ENCODE results near the gene ILF3. TPM values are rescaled to one million over a fixed set of nuclear protein-coding genes. Genes with fewer than 3 reads are reported as not detected.

ILF3 gene
- total and polyA plus RNA-seq, 2 donors = 103 to 107 TPM

DNA sequence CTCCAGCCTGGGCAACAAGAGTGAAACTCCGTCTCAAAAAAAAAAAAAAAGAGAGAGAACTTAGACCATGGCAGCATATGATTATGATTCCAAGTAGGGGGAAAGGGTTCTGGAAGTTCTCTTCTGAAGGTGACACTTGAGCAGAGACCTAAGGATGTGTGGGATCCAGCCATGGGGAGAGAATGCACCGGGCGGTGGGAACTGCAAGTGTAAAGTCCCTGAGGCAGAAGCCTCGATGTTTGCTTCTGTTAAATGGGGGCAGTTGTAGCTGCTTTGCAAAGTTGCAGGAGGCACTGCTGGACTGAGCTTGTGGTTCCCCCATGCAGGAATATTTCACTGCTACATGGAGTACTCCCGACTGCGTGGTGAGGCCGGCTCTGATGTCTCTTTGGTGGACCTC lies 19.7 kb upstream of the ILF3 start:
- H3K27ac ChIP-seq (ENCODE audit: low read depth) = no peak overlapping the region
- WGBS = 92% methylated on average over 7 of the region's 7 CpGs
- no peak overlapping the region for H3K4me3 ChIP-seq (ENCODE audit: low read depth, low read length)
- H3K36me3 ChIP-seq (ENCODE audit: insufficient read depth) = peaks cover 12% of the 10 kb centered on the region
- DNase-seq (ENCODE audit: extremely low spot score) = no peak
- H3K4me1 ChIP-seq (ENCODE audit: insufficient read depth) = no peaks in the 10 kb centered on the region

DNA sequence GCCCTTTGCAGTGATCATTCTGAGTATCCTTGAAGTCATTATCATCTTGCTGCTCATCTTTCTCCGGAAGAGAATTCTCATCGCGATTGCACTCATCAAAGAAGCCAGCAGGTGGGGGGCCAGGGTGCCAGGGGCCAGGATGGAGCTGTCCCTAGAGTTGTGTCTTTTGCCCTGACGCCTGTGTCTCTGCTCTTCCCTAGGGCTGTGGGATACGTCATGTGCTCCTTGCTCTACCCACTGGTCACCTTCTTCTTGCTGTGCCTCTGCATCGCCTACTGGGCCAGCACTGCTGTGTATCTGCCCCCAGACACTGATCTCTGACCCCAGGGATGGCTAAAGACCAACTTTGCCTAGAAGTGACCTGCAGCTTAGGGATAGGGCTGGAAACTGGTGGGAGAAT lies 19.2 kb upstream of the ILF3 start:
- Histone ChIP-seq H3K4me3 (ENCODE audit: low read depth, low read length) (no peak overlapping the region), H3K36me3 (ENCODE audit: insufficient read depth) (peaks cover 12% of the 10 kb centered on the region), H3K4me1 (ENCODE audit: insufficient read depth) (no peaks in the 10 kb centered on the region), H3K27ac (ENCODE audit: low read depth) (no peak overlapping the region)
- WGBS = 86% methylated on average over 6 of the region's 6 CpGs
- no peak for DNase-seq (ENCODE audit: extremely low spot score)

DNA sequence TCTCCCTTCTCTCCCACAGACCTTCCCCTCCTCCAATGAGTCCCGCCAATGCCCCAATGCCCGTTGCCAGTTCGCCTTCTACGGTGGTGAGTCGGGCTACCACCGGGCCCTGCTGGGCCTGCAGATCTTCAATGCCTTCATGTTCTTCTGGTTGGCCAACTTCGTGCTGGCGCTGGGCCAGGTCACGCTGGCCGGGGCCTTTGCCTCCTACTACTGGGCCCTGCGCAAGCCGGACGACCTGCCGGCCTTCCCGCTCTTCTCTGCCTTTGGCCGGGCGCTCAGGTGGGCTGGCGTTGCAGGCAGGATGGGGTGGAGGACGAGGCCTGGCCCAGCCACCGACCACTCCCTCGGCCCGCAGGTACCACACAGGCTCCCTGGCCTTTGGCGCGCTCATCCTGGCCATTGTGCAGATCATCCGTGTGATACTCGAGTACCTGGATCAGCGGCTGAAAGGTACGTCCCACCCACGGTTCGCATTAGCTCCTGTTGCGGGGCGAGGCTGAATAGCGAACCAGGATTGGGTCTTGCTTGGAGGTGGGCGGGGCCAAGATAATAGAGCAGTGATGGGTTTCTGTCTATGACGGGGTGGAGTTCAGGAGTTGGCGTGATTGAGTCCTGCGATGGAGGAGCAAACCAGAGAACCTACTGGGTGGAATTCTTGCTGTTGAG lies 17.7 kb upstream of the ILF3 start:
- no peaks in the 10 kb centered on the region for H3K4me1 ChIP-seq (ENCODE audit: insufficient read depth)
- H3K27ac ChIP-seq (ENCODE audit: low read depth) = no peak overlapping the region
- no peak for DNase-seq (ENCODE audit: extremely low spot score)
- WGBS = 90% methylated on average over 37 of the region's 37 CpGs
- no peak overlapping the region for H3K4me3 ChIP-seq (ENCODE audit: low read depth, low read length)
- H3K36me3 ChIP-seq (ENCODE audit: insufficient read depth) = peaks cover 12% of the 10 kb centered on the region

- Histone ChIP-seq H3K36me3 (ENCODE audit: insufficient read depth) (peaks cover 4% of the 10 kb centered on the region), H3K27ac (ENCODE audit: low read depth) (no peak overlapping the region), H3K4me3 (ENCODE audit: low read depth, low read length) (no peak overlapping the region), H3K4me1 (ENCODE audit: insufficient read depth) (no peaks in the 10 kb centered on the region)
- 82% methylated on average over 8 of the region's 8 CpGs for WGBS
- no peak for DNase-seq (ENCODE audit: extremely low spot score)
These were observed 16.3 kb upstream of the ILF3 start for GRCh38 chr19:10637894-10638293.

DNA sequence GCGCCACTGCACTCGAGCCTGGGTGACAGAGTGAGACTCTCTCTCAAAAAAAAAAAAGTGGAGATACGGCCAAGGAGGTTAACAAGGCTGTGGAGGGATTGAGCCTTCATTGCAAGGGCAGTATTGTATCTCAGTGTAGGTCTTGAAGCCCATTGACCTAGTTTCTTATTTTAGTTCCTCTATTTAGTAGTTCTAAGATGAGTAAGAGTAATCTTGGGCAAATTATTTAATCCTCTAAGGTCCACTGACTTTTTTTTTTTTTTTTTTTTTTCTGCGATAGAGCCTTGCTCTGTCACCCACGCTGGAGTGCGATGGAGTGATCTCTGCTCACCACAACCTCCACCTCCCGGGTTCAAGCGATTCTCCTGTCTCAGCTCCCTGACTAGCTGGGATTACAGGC lies 14.3 kb upstream of the ILF3 start:
- no peak overlapping the region for H3K27ac ChIP-seq (ENCODE audit: low read depth)
- DNase-seq (ENCODE audit: extremely low spot score) = no peak
- peaks cover 6% of the 10 kb centered on the region for H3K36me3 ChIP-seq (ENCODE audit: insufficient read depth)
- no peaks in the 10 kb centered on the region for H3K4me1 ChIP-seq (ENCODE audit: insufficient read depth)
- H3K4me3 ChIP-seq (ENCODE audit: low read depth, low read length) = no peak overlapping the region
- WGBS = 87% methylated on average over 8 of the region's 8 CpGs

DNA sequence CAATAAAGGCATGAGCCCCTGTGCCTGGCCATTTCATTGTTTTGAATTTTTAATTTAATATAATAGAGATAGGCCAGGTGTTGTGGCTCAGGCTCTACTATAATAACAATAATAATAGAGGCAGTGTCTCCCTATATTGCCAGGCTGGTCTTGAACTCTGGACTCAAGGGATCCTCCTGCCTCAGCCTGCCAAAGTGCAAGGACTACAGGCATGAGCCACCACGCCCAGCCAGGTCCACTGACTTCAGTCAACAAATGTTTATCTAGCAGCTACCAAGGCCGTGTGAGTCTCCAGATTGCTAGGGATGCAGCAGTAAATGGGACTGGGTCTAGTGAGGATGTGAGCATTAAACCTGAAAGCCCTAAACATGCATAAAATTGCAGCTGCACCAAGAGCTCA lies 13.8 kb upstream of the ILF3 start:
- H3K36me3 ChIP-seq (ENCODE audit: insufficient read depth) = peaks cover 6% of the 10 kb centered on the region
- no peak for DNase-seq (ENCODE audit: extremely low spot score)
- H3K4me1 ChIP-seq (ENCODE audit: insufficient read depth) = no peaks in the 10 kb centered on the region
- no peak overlapping the region for H3K27ac ChIP-seq (ENCODE audit: low read depth)
- WGBS = 76% methylated on average over 2 of the region's 2 CpGs
- no peak overlapping the region for H3K4me3 ChIP-seq (ENCODE audit: low read depth, low read length)

DNA sequence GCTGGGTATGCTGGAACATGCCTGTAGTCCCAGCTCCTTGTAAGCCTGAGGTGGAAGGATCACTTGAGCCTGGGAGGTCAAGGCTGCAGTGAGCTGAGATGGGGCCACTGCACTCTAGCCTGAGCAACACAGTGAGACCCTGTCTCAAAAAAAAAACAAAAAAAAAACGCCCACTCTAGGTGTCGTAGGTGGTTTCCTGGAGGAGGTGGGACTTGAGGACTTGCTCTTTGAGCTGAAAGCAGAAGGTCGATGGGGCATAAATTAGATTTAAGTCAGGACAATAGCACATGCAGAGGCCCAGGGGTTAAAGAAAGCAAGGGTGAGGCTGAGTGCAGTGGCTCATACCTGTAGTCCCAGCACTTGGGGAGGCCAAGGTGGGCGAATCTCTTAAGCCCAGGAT lies 12.9 kb upstream of the ILF3 start:
- no peak for DNase-seq (ENCODE audit: extremely low spot score)
- Histone ChIP-seq H3K27ac (ENCODE audit: low read depth) (no peak overlapping the region), H3K4me1 (ENCODE audit: insufficient read depth) (no peaks in the 10 kb centered on the region), H3K36me3 (ENCODE audit: insufficient read depth) (peaks cover 6% of the 10 kb centered on the region), H3K4me3 (ENCODE audit: low read depth, low read length) (no peak overlapping the region)
- 88% methylated on average over 4 of the region's 4 CpGs for WGBS

GRCh38 chr19:10642473-10643171 lies 11.5 kb upstream of the ILF3 start:
- H3K4me3 ChIP-seq (ENCODE audit: low read depth, low read length) = no peak overlapping the region
- H3K27ac ChIP-seq (ENCODE audit: low read depth) = no peak overlapping the region
- DNase-seq (ENCODE audit: extremely low spot score) = no peak
- H3K4me1 ChIP-seq (ENCODE audit: insufficient read depth) = no peaks in the 10 kb centered on the region
- peaks cover 3% of the 10 kb centered on the region for H3K36me3 ChIP-seq (ENCODE audit: insufficient read depth)
- WGBS = 74% methylated on average over 25 of the region's 25 CpGs

GRCh38 chr19:10643172-10643967 lies 10.8 kb upstream of the ILF3 start:
- Histone ChIP-seq H3K4me3 (ENCODE audit: low read depth, low read length) (no peak overlapping the region), H3K36me3 (ENCODE audit: insufficient read depth) (peaks cover 3% of the 10 kb centered on the region), H3K27ac (ENCODE audit: low read depth) (no peak overlapping the region), H3K4me1 (ENCODE audit: insufficient read depth) (no peaks in the 10 kb centered on the region)
- WGBS = 68% methylated on average over 21 of the region's 21 CpGs
- no peak for DNase-seq (ENCODE audit: extremely low spot score)

DNA sequence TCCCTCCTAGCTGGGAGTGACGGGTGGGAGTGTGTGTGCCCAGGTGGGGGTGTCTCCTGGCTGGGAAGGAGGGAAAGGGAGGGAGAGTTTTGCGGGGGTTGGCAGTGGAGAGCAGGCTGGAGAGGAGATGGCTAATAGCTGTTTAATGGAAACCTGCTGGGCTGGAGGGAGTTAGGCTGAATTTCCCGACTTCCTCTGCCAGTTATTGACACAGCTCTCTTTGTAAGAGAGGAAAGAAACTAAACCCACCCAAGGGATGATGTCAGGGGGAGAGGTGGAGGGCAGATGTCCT lies 10.2 kb upstream of the ILF3 start:
- 46% methylated on average over 3 of the region's 3 CpGs for WGBS
- no peak overlapping the region for H3K4me3 ChIP-seq (ENCODE audit: low read depth, low read length)
- H3K36me3 ChIP-seq (ENCODE audit: insufficient read depth) = peaks cover 3% of the 10 kb centered on the region
- no peak overlapping the region for H3K27ac ChIP-seq (ENCODE audit: low read depth)
- peak; percentile 26 for DNase-seq (ENCODE audit: extremely low spot score)
- H3K4me1 ChIP-seq (ENCODE audit: insufficient read depth) = no peaks in the 10 kb centered on the region

GRCh38 chr19:10644260-10645007 lies 9.7 kb upstream of the ILF3 start:
- no peaks in the 10 kb centered on the region for H3K4me1 ChIP-seq (ENCODE audit: insufficient read depth)

GRCh38 chr19:10646456-10647159 lies 7.5 kb upstream of the ILF3 start:
- H3K4me1 ChIP-seq (ENCODE audit: insufficient read depth) = no peaks in the 10 kb centered on the region
- no peak overlapping the region for H3K27ac ChIP-seq (ENCODE audit: low read depth)
- DNase-seq (ENCODE audit: extremely low spot score) = no peak
- no peak overlapping the region for H3K4me3 ChIP-seq (ENCODE audit: low read depth, low read length)
- 68% methylated on average over 12 of the region's 12 CpGs for WGBS
- peaks cover 3% of the 10 kb centered on the region for H3K36me3 ChIP-seq (ENCODE audit: insufficient read depth)

More at GRCh38 chr19:10644260-10645007, 9.7 kb upstream of the ILF3 start:
- Histone ChIP-seq H3K27ac (ENCODE audit: low read depth) (no peak overlapping the region), H3K36me3 (ENCODE audit: insufficient read depth) (peaks cover 3% of the 10 kb centered on the region), H3K4me3 (ENCODE audit: low read depth, low read length) (no peak overlapping the region)
- peak; percentile 54 for DNase-seq (ENCODE audit: extremely low spot score)
- 14% methylated on average over 14 of the region's 14 CpGs for WGBS

- Histone ChIP-seq H3K4me1 (ENCODE audit: insufficient read depth) (no peaks in the 10 kb centered on the region), H3K27ac (ENCODE audit: low read depth) (no peak overlapping the region), H3K4me3 (ENCODE audit: low read depth, low read length) (no peak overlapping the region), H3K36me3 (ENCODE audit: insufficient read depth) (peaks cover under 1% of the 10 kb centered on the region)
- no peak for DNase-seq (ENCODE audit: extremely low spot score)
- WGBS = 91% methylated on average over 4 of the region's 4 CpGs
These were observed 5.8 kb upstream of the ILF3 start for GRCh38 chr19:10648360-10648759.

Data from urinary bladder (tissue), 4 donors.